GM18951 (cell line): ENCODE data around the gene JPH3.

ENCODE experiments used
- POLR2A ChIP-seq: IDR thresholded peaks from 4 replicates; pipeline ENCODE4 v1.6.1; 2011; ENCODE audit warnings: mild to moderate bottlenecking; ENCODE audit not compliant: insufficient read length, insufficient read depth; ENCODE audit errors: extremely low read depth
- in situ Hi-C: fragments of 300-500 bp; cut with MboI; formaldehyde crosslinking; loops from one replicate; pipeline ENCODE4 v1.12.0; 2022; ENCODE audit warnings: low sequenced_read_pairs, mixed read lengths, inconsistent platforms; ENCODE audit not compliant: unreplicated experiment

The JPH3 gene

GRCh38 chr16:87581857-87582215, 20.5 kb upstream of the JPH3 start:
- no peak for TF ChIP-seq POLR2A
- in situ Hi-C loops, result no loop called here

DNA sequence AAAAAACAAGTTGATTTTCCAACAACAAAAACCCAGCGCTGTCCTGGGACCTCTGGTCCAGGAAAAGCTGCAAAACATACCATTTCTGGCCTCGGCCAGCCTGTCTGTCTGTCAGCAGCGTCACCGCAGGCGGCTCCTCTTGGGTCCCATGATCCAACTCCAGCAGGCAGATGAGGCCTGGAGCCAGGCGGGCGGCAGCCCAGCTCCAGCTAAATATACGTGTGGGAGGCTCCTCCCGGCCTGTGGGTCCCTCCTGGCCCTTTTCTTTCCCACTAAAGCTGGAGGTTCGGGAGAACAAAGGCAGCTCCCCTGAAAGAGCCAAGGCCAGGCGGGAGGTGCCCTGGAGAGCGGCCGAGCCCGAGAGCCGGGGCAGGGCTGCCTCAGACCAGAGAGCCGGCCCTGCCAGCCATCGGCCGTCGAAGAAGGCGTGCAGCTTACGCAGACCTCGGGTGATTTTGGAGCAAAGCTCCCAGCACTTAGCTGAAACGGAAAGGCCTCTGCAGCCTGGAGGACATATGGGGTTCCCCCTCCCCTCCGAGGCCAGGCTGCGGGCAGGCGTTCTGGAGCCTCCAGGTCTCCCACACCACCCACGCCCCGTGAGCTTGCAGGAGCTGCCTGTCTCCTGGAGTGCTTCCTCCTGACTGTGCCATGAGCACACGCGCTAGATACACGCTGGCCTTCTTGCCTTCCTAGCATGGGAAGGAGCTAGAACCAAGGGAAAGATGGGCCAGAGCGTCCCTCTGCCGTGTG, 19.9 kb upstream of the JPH3 start:
- TF ChIP-seq POLR2A, result no peak
- in situ Hi-C loops, result no loop called here

DNA sequence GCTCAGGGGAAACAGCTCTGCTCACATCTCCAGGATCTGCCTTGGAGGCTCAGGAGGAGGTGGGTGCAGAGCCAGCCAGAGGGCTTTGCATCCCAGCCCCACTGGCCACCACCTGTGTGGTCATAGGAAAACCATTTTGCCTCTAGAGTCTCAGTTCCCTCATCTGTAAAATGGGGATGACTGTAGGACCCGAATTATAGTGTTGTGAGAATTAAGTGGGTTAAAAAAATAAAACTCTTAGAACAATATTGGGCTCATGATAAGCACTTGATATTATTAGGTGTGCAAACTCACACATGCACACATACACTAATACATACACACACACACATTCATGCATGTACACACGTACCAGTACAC, 19.4 kb upstream of the JPH3 start:
- TF ChIP-seq POLR2A, result no peak
- in situ Hi-C loops, result no loop called here

GRCh38 chr16:87583453-87584131, 18.7 kb upstream of the JPH3 start:
- in situ Hi-C loops, result no loop called here
- no peak for TF ChIP-seq POLR2A

- in situ Hi-C loops, result no loop called here
- no peak for TF ChIP-seq POLR2A
These were observed 18.0 kb upstream of the JPH3 start for GRCh38 chr16:87584271-87584670.

DNA sequence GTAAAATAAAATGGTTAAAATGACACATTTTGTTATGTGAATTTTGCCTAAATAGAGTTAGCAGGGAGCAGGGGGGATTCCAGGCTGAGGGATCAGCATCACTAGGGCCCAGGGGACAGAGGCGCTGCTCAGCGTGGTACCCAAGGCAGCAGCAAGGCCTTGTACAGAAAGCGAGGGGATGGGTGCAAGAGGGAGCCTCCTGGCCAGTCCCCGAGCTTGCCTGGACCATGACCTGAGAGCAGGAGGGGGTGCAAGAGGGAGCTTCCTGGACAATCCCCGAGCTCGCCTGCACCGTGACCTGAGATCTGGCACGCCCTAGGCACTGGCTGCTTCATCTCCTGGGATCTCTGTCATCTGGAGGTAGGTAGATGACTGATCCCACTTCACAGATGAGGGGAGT, 17.3 kb upstream of the JPH3 start:
- no peak for TF ChIP-seq POLR2A
- in situ Hi-C loops, result no loop called here

DNA sequence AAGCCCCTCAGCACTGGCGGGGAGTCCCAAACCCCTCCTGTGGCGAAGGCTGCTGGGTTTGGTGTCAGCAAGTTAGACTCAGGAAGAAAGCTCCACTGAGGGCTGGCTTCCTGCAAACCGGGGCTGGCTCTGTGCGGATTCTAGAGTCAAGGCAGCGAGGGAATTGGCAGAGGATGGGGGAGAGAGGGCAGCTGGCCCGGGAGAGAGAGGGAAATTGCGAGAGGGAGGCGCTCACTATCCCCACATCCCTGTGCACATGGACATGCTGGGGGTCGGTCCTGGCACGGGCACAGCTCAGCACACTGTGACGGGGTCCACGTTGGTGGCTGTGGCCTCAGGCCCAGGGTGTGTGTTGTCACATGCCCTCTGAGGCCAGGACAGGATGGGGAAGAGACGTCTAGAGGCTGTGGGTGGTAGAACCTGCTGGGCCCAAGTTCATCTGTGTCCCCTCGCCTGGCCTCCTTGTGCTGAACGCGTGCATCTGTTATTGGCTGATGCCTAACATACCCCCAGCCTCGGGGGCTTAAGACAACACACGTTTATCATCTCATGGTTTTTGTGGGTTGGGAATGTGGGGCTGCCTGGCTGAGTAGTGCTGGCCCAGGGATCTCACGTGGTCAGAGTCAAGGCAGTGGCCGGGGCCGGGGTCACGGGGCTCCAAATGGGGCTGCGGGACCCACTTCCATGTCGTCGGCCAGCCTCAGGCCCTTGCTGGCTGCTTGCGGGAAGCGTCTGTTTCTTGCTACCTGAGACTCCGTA, 16.7 kb upstream of the JPH3 start:
- in situ Hi-C loops, result no loop called here
- no peak for TF ChIP-seq POLR2A

DNA sequence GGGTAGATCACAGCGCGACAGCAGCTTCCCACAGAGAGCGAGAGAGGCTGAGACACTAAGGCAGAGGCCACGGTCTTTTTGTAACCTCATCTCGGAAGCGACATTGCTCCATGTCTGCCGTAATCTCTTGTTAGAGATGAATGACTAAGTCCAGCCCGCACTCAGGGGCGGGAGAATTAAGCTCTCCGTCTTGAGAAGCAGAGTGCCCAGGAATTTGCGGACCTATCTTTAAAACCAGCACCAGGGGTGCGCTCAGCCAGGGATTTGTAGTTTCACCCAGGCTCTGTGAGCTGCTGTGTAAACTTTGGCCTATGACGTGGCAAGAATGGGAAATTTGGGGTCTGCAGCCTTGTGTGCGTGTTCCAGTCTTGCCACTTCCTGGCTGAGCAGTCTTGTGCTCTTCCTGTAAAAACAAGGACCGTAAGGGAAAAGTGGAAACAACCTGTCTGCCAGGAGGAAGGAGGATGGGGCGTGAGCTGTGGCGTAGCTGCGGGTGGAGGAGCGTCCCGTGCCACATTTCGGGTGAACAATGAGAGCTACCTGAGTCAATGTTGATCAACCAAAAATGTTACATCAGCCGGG, 16.0 kb upstream of the JPH3 start:
- no peak for TF ChIP-seq POLR2A
- in situ Hi-C loops, result no loop called here

DNA sequence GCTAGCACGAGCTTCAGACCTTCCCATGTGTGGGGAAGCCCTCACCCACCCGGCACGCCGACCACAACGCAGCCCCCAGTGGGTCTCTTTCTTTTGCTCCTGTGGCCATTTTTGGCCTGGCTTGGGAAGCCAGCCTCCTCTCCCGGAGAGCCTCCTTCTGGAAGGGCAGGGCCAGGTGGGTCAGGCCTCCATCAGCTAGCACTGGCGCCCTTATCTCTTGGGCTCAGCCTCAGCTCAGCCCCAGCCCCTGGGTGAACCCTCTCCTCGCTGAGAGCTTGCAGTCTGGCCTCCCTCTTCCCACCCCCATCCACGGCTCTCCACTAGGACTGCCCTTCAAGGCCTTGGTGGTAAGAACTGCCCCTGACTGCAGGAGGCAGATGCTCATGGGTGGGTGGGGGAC, 14.7 kb upstream of the JPH3 start:
- in situ Hi-C loops, result no loop called here
- TF ChIP-seq POLR2A, result no peak

DNA sequence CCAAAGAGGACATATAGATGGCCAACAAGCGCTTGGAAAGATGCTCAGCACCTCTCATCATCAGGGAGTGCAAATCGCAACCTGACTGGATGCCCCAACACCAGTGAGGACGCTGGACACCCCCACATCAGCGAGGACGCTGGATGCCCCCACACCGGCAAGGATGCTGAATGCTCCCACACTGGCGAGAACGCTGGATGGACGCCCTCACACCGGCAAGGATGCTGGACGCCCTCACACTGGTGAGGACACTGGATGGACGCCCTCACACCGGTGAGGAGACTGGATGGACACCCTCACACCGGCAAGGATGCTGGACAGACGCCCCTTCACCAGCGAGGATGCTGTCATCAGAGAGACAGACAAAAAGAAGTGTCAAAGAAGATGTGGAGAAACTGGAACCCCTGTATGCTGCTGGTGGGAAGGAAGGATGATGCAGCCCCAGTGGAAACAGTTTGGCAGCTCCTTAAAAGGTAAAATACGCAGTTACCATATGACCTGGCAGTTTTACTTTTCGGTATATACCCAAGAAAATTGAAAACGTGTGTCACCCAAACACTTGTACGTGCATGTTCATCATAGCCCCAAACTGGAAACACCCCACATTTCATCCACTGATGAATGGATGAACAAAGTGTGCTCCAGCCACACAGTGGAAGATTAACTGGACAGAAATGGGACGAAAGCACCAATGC, 10.1 kb upstream of the JPH3 start:
- TF ChIP-seq POLR2A, result no peak
- in situ Hi-C loops, result no loop called here

GRCh38 chr16:87593710-87594258, 8.5 kb upstream of the JPH3 start:
- in situ Hi-C loops, result no loop called here
- TF ChIP-seq POLR2A, result no peak

GRCh38 chr16:87595712-87596111, 6.6 kb upstream of the JPH3 start:
- TF ChIP-seq POLR2A, result no peak
- in situ Hi-C loops, result no loop called here
